Hepatocyte (in vitro differentiated cells): ENCODE measurements around the gene CD58. TPM values are rescaled to one million over a fixed set of nuclear protein-coding genes. Genes with fewer than 3 reads are reported as not detected.

Experiments
- DNase-seq: peaks from one replicate; pipeline ENCODE4 v3.0.0-alpha.2; 2016; ENCODE audit warnings: low spot score
- H2AFZ ChIP-seq: fragments of 200-600 bp; sonication (generic); 2 replicates; pipeline ENCODE4 v1.6.0; 2016; ENCODE audit warnings: antibody characterized with exemption, mild to moderate bottlenecking
- H3K27ac ChIP-seq: fragments of 200-600 bp; sonication (generic); 2 replicates; pipeline ENCODE4 v1.5.1; 2016; ENCODE audit warnings: mild to moderate bottlenecking
- H3K27me3 ChIP-seq: fragments of 200-600 bp; sonication (generic); 2 replicates; pipeline ENCODE4 v1.6.1; 2016
- H3K36me3 ChIP-seq: fragments of 200-600 bp; sonication (generic); replicated peaks from 2 replicates; pipeline ENCODE4 v1.5.1; 2016; ENCODE audit warnings: low read depth; ENCODE audit not compliant: insufficient read depth
- H3K4me1 ChIP-seq: fragments of 200-600 bp; sonication (generic); 2 replicates; pipeline ENCODE4 v1.5.1; 2016; ENCODE audit warnings: mild to moderate bottlenecking, moderate library complexity; ENCODE audit not compliant: insufficient read depth
- H3K4me2 ChIP-seq: fragments of 200-600 bp; sonication (generic); 2 replicates; pipeline ENCODE4 v1.6.0; 2016
- H3K4me3 ChIP-seq: fragments of 200-600 bp; sonication (generic); 2 replicates; pipeline ENCODE4 v1.5.1; 2016; ENCODE audit warnings: mild to moderate bottlenecking
- H3K79me2 ChIP-seq: fragments of 200-600 bp; sonication (generic); 2 replicates; pipeline ENCODE4 v1.6.0; 2017; ENCODE audit warnings: mild to moderate bottlenecking
- H3K9me2 ChIP-seq: fragments of 200-600 bp; sonication (generic); replicated peaks from 2 replicates; pipeline ENCODE4 v1.6.0; 2017; ENCODE audit warnings: mild to moderate bottlenecking; ENCODE audit not compliant: insufficient read depth
- H3K9me3 ChIP-seq: fragments of 200-600 bp; sonication (generic); 2 replicates; pipeline ENCODE4 v1.5.1; 2016; ENCODE audit warnings: low read depth, mild to moderate bottlenecking
- H4K20me1 ChIP-seq: fragments of 200-600 bp; sonication (generic); 2 replicates; pipeline ENCODE4 v1.6.0; 2016; ENCODE audit warnings: mild to moderate bottlenecking; ENCODE audit not compliant: insufficient read depth, poor library complexity, severe bottlenecking
- CTCF ChIP-seq: fragments of 200-600 bp; sonication (generic); IDR thresholded peaks from 2 replicates; pipeline ENCODE4 v1.5.1; 2016; ENCODE audit warnings: antibody characterized with exemption, mild to moderate bottlenecking; ENCODE audit not compliant: poor library complexity
- EZH2 ChIP-seq: fragments of 200-600 bp; sonication (generic); IDR thresholded peaks from 2 replicates; pipeline ENCODE4 v1.6.1; 2016; ENCODE audit warnings: antibody characterized with exemption, mild to moderate bottlenecking, borderline replicate concordance
- EZH2phosphoT487 ChIP-seq: fragments of 200-600 bp; sonication (generic); IDR thresholded peaks from one replicate; pipeline ENCODE4 v1.6.1; 2018; ENCODE audit warnings: antibody characterized with exemption, mild to moderate bottlenecking, low read depth, moderate library complexity; ENCODE audit not compliant: unreplicated experiment, severe bottlenecking
- WGBS: methylation state at CpG from one replicate; pipeline ENCODE4 v1.1.6; 2016; ENCODE audit warnings: low lambda C conversion rate; ENCODE audit errors: missing lambda C conversion rate; 5-methylcytosine and 5-hydroxymethylcytosine counted together
- polyA plus RNA-seq: library from polyadenylated mRNA; unstranded; fragments of >200 nt; fragmentation: Nextera tagmentation; extraction: Ambion mirVana; gene quantifications from 2 replicates; pipeline ENCODE4 v1.2.1, GENCODE V29; 2016
- total RNA-seq: library from RNA; depleted of rRNA; stranded (reverse); fragments of >200 nt; gene quantifications from 2 replicates; pipeline ENCODE4 v1.2.3, GENCODE V29; 2014

The CD58 gene
- total and polyA plus RNA-seq, 2 experiments from 2014 or later: 14.4 to 26.9 TPM

DNA sequence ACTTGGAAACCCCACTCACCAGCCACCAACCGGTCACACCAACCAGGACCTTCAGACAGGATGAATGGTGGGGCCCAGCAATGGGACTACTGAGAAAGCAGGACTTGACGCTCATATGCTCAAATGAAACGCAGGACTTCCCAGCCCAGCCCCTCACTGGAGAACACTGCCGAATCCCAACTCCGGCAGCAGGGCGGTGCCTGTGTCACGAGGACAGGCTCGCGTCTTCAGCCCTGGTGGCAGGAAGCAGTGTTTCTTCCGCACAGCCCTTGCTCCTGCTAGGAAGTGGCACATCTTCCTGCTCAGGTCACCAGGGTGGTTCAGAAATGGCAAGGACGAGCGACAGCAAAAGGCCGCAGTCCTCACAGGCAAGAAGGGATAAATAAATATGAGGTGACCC lies 38.9 kb downstream of the CD58 start:
- no peak overlapping the region for H2AFZ ChIP-seq
- no peak for DNase-seq
- no peaks in the 10 kb centered on the region for H3K9me3 ChIP-seq
- H3K27ac ChIP-seq: no peak overlapping the region
- no peaks in the 10 kb centered on the region for H3K9me2 ChIP-seq
- H3K27me3 ChIP-seq: no peaks in the 10 kb centered on the region
- no peaks in the 10 kb centered on the region for H4K20me1 ChIP-seq
- no peak overlapping the region for H3K4me3 ChIP-seq
- H3K79me2 ChIP-seq: no peaks in the 10 kb centered on the region
- no peaks in the 10 kb centered on the region for H3K4me1 ChIP-seq
- WGBS: 96% methylated on average over 13 of the region's 13 CpGs
- no peak overlapping the region for H3K4me2 ChIP-seq
- TF ChIP-seq CTCF: no peak
- no peak for TF ChIP-seq EZH2phosphoT487
- no peak for TF ChIP-seq EZH2
- no peaks in the 10 kb centered on the region for H3K36me3 ChIP-seq

DNA sequence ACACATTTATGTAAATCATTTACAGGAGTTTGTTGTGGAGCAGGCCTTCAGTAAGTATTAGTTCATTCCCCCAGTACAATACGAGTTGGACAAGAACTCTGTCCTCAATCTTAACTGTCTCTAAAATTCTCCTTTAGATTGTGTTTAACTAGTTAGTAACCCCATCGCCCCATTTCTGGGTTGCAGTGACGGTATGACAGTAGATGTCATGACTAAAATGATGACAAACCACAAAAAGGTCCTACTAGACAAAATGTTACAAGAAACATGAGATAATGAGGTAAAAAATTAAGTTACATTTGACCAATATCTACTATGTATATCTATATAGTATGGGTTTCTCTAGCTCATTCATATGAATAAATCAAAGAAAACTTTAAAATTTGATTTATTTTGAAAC lies 41.1 kb downstream of the CD58 start:
- Histone ChIP-seq H3K27ac (no peak overlapping the region), H3K9me3 (no peaks in the 10 kb centered on the region), H3K36me3 (no peaks in the 10 kb centered on the region), H2AFZ (no peak overlapping the region), H3K4me3 (no peak overlapping the region), H4K20me1 (no peaks in the 10 kb centered on the region), H3K4me1 (no peaks in the 10 kb centered on the region), H3K9me2 (no peaks in the 10 kb centered on the region), H3K79me2 (no peaks in the 10 kb centered on the region), H3K27me3 (no peaks in the 10 kb centered on the region), H3K4me2 (no peak overlapping the region)
- 85% methylated on average over 3 of the region's 3 CpGs for WGBS
- TF ChIP-seq EZH2: no peak
- TF ChIP-seq CTCF: no peak
- no peak for TF ChIP-seq EZH2phosphoT487
- DNase-seq: no peak

DNA sequence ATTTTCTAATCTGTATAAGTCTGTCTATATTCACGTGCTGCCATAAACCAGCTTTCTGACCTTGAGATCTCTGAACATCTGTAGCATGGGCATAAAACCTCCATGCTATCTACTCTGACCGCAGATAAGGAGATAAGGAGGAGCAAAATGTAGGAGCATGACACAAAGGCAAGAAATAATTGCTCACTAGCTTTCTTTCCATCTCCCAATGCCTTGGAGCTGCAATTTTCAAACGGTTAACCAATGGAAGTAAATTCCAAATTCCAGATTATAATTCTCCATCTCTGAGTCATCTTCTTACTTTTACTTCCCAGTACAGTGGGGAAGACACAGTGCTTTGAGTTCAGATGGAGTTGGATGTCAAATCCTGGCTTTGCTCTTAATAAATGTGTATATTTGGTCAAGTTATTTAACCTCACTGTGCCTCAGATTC lies 41.6 kb downstream of the CD58 start:
- Histone ChIP-seq H2AFZ (no peak overlapping the region), H3K27me3 (no peaks in the 10 kb centered on the region), H3K27ac (no peak overlapping the region), H3K79me2 (no peaks in the 10 kb centered on the region), H3K4me2 (no peak overlapping the region), H3K4me1 (no peaks in the 10 kb centered on the region), H3K9me2 (no peaks in the 10 kb centered on the region), H3K4me3 (no peak overlapping the region), H3K9me3 (no peaks in the 10 kb centered on the region), H3K36me3 (no peaks in the 10 kb centered on the region), H4K20me1 (no peaks in the 10 kb centered on the region)
- TF ChIP-seq CTCF: no peak
- TF ChIP-seq EZH2: no peak
- TF ChIP-seq EZH2phosphoT487: no peak
- DNase-seq: no peak
- 64% methylated on average over 3 of the region's 3 CpGs for WGBS
